HEK293 (cell line): ENCODE results near the gene TSC2.

Experiments used
- BCL11B ChIP-seq: fragments of 450-650 bp; formaldehyde crosslinking; IDR thresholded peaks from 2 replicates; pipeline ENCODE4 v1.5.1; 2016; ENCODE audit warnings: low read depth, missing biosample characterization, missing genetic modification characterization
- GFI1B ChIP-seq: fragments of 450-650 bp; formaldehyde crosslinking; IDR thresholded peaks from 2 replicates; pipeline ENCODE4 v1.5.1; 2016; ENCODE audit warnings: missing biosample characterization, missing genetic modification characterization
- SALL2 ChIP-seq: fragments of 450-650 bp; formaldehyde crosslinking; IDR thresholded peaks from 2 replicates; pipeline ENCODE4 v1.5.0; 2017; ENCODE audit warnings: missing biosample characterization, mild to moderate bottlenecking, missing genetic modification characterization, borderline replicate concordance
- SP3 ChIP-seq: fragments of 450-650 bp; formaldehyde crosslinking; IDR thresholded peaks from 2 replicates; pipeline ENCODE4 v1.5.1; 2016; ENCODE audit warnings: missing biosample characterization, missing genetic modification characterization
- WT1 ChIP-seq: fragments of 450-650 bp; formaldehyde crosslinking; IDR thresholded peaks from 2 replicates; pipeline ENCODE4 v1.5.1; 2016; ENCODE audit warnings: missing biosample characterization, missing genetic modification characterization
- ZBTB1 ChIP-seq: fragments of 450-650 bp; formaldehyde crosslinking; IDR thresholded peaks from 2 replicates; pipeline ENCODE4 v1.5.1; 2016; ENCODE audit warnings: missing biosample characterization, missing genetic modification characterization
- ZEB2 ChIP-seq: fragments of 450-650 bp; formaldehyde crosslinking; IDR thresholded peaks from 2 replicates; pipeline ENCODE4 v1.5.1; 2016; ENCODE audit warnings: missing biosample characterization, missing genetic modification characterization
- ZNF10 ChIP-seq: fragments of 450-650 bp; formaldehyde crosslinking; IDR thresholded peaks from 2 replicates; pipeline ENCODE4 v1.5.1; 2017; ENCODE audit warnings: missing biosample characterization, missing genetic modification characterization
- ZNF132 ChIP-seq: fragments of 450-650 bp; formaldehyde crosslinking; IDR thresholded peaks from 2 replicates; pipeline ENCODE4 v1.5.1; 2017; ENCODE audit warnings: missing biosample characterization, missing genetic modification characterization, borderline replicate concordance
- ZNF140 ChIP-seq: fragments of 450-650 bp; formaldehyde crosslinking; IDR thresholded peaks from 2 replicates; pipeline ENCODE4 v1.5.1; 2016; ENCODE audit warnings: missing biosample characterization, missing genetic modification characterization
- ZNF155 ChIP-seq: fragments of 450-650 bp; formaldehyde crosslinking; IDR thresholded peaks from 2 replicates; pipeline ENCODE4 v1.5.1; 2016; ENCODE audit warnings: missing biosample characterization, missing genetic modification characterization
- ZNF157 ChIP-seq: fragments of 450-650 bp; formaldehyde crosslinking; IDR thresholded peaks from 2 replicates; pipeline ENCODE4 v1.5.1; 2016; ENCODE audit warnings: missing biosample characterization, missing genetic modification characterization
- ZNF175 ChIP-seq: fragments of 450-650 bp; formaldehyde crosslinking; IDR thresholded peaks from 2 replicates; pipeline ENCODE4 v1.5.1; 2016; ENCODE audit warnings: missing biosample characterization, missing genetic modification characterization
- ZNF19 ChIP-seq: fragments of 450-650 bp; formaldehyde crosslinking; IDR thresholded peaks from 2 replicates; pipeline ENCODE4; 2016; ENCODE audit warnings: missing biosample characterization, missing genetic modification characterization, low read depth
- ZNF223 ChIP-seq: fragments of 450-650 bp; formaldehyde crosslinking; IDR thresholded peaks from 2 replicates; pipeline ENCODE4 v1.5.1; 2016; ENCODE audit warnings: missing biosample characterization, missing genetic modification characterization
- ZNF239 ChIP-seq: fragments of 450-650 bp; formaldehyde crosslinking; IDR thresholded peaks from 2 replicates; pipeline ENCODE4 v1.5.1; 2016; ENCODE audit warnings: missing biosample characterization, missing genetic modification characterization
- ZNF24 ChIP-seq: fragments of 450-650 bp; formaldehyde crosslinking; IDR thresholded peaks from 2 replicates; pipeline ENCODE4 v1.5.1; 2016; ENCODE audit warnings: missing biosample characterization, missing genetic modification characterization
- ZNF404 ChIP-seq: fragments of 450-650 bp; formaldehyde crosslinking; IDR thresholded peaks from 2 replicates; pipeline ENCODE4 v1.5.1; 2017; ENCODE audit warnings: missing biosample characterization, missing genetic modification characterization
- ZNF423 ChIP-seq: fragments of 450-650 bp; formaldehyde crosslinking; IDR thresholded peaks from 2 replicates; pipeline ENCODE4 v1.5.1; 2016; ENCODE audit warnings: missing biosample characterization, missing genetic modification characterization
- ZNF548 ChIP-seq: fragments of 450-650 bp; formaldehyde crosslinking; IDR thresholded peaks from 2 replicates; pipeline ENCODE4 v1.5.1; 2016; ENCODE audit warnings: missing biosample characterization, missing genetic modification characterization
- ZNF560 ChIP-seq: fragments of 450-650 bp; formaldehyde crosslinking; IDR thresholded peaks from 2 replicates; pipeline ENCODE4 v1.5.1; 2017; ENCODE audit warnings: missing biosample characterization, missing genetic modification characterization, borderline replicate concordance
- ZNF626 ChIP-seq: fragments of 450-650 bp; sonication (Bioruptor Pico); formaldehyde crosslinking; IDR thresholded peaks from 2 replicates; pipeline ENCODE4 v1.5.1; 2018; ENCODE audit warnings: missing biosample characterization, missing genetic modification characterization, inconsistent platforms
- ZNF658 ChIP-seq: fragments of 450-650 bp; formaldehyde crosslinking; IDR thresholded peaks from 2 replicates; pipeline ENCODE4; 2016; ENCODE audit warnings: missing biosample characterization, missing genetic modification characterization
- ZNF76 ChIP-seq: fragments of 450-650 bp; formaldehyde crosslinking; IDR thresholded peaks from 2 replicates; pipeline ENCODE4; 2016; ENCODE audit warnings: low read depth, missing biosample characterization, missing genetic modification characterization, borderline replicate concordance
- ZNF791 ChIP-seq: fragments of 450-650 bp; formaldehyde crosslinking; IDR thresholded peaks from 2 replicates; pipeline ENCODE4 v1.5.1; 2016; ENCODE audit warnings: missing biosample characterization, missing genetic modification characterization
- TF ChIP-seq, protein P1 (sequence below): fragments of 450-650 bp; formaldehyde crosslinking; IDR thresholded peaks from 2 replicates; pipeline ENCODE4 v1.5.1; 2016; ENCODE audit warnings: missing biosample characterization, missing genetic modification characterization
- TF ChIP-seq, protein P2 (sequence below): fragments of 450-650 bp; formaldehyde crosslinking; IDR thresholded peaks from 2 replicates; pipeline ENCODE4 v1.5.1; 2016; ENCODE audit warnings: missing biosample characterization, missing genetic modification characterization, borderline replicate concordance
- TF ChIP-seq, protein P3 (sequence below): fragments of 450-650 bp; formaldehyde crosslinking; IDR thresholded peaks from 2 replicates; pipeline ENCODE4; 2016; ENCODE audit warnings: missing biosample characterization, missing genetic modification characterization
- TF ChIP-seq, protein P4 (sequence below): fragments of 450-650 bp; formaldehyde crosslinking; IDR thresholded peaks from 2 replicates; pipeline ENCODE4 v1.5.0; 2017; ENCODE audit warnings: missing biosample characterization, missing genetic modification characterization, borderline replicate concordance
- TF ChIP-seq, protein P5 (sequence below): fragments of 450-650 bp; formaldehyde crosslinking; IDR thresholded peaks from 2 replicates; pipeline ENCODE4 v1.5.1; 2016; ENCODE audit warnings: missing biosample characterization, missing genetic modification characterization

The TSC2 gene

DNA sequence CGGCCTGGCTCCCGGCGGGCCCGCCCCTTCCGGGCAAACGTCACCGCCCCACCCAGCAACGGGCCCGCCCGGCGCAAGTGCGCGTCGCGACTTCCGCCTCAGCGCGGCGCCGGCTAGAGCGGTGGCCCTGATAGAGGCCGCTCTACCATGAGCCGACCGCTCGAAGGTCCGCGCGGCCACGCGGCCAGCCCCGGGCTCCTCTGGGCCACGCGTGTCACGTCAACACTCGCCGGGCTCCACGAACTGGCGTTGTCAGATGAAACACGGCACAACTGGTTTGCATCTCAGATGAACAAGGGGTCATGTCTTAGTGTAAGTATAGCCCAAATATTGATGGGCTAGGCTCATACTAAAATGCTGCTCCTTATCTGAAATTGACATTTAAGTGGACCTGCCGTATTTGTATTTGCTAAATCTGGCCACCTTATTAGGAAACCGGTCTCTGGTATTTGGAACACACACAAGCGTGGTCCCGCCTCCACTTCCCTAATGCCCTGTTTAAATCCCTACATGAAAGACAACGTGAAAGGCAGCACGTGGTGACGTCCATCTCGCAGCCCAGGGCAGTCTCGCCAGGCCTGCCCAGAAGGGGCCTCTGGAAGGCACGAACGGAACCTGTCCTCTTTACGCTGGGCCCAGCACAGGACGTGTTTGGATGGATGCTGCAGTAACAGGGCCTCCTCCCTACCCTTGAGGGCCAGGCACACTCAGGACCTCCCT, 37.8 kb upstream of the TSC2 start, which contains the start of gene ZNF598 (continued):
- TF ChIP-seq, protein P1, sequence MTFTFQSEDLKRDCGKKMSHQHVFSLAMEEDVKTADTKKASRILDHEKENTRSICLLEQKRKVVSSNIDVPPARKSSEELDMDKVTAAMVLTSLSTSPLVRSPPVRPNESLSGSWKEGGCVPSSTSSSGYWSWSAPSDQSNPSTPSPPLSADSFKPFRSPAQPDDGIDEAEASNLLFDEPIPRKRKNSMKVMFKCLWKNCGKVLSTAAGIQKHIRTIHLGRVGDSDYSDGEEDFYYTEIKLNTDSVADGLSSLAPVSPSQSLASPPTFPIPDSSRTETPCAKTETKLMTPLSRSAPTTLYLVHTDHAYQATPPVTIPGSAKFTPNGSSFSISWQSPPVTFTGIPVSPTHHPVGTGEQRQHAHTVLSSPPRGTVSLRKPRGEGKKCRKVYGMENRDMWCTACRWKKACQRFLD (tag by site-specific recombination) = no peak
- TF ChIP-seq ZNF626 (tag by site-specific recombination) (no peak), ZNF239 (tag by site-specific recombination) (no peak), ZNF791 (tag by site-specific recombination) (no peak), ZNF140 (tag by site-specific recombination) (no peak), ZNF423 (tag by site-specific recombination) (no peak), ZNF10 (no peak), ZNF24 (tag by site-specific recombination) (peak; percentile 74; the same call in 1 of the 2 replicates), ZNF155 (tag by site-specific recombination) (no peak), WT1 (no peak; the same call in 1 of the 2 replicates), ZNF175 (tag by site-specific recombination) (no peak), SALL2 (no peak), ZBTB1 (tag by site-specific recombination) (no peak), ZNF19 (tag by site-specific recombination) (no peak), BCL11B (tag by site-specific recombination) (0 out of 2 replicates have a peak, but pooled peaks have one; percentile 12), ZNF404 (0 out of 2 replicates have a peak, but pooled peaks have one; percentile 7), ZNF560 (no peak), ZNF548 (no peak), ZNF157 (tag by site-specific recombination) (no peak), ZNF658 (tag by site-specific recombination) (no peak), ZNF223 (tag by site-specific recombination) (no peak), GFI1B (tag by site-specific recombination) (no peak), SP3 (peak; percentile 62), ZEB2 (tag by site-specific recombination) (peak; percentile 76), ZNF132 (tag by site-specific recombination) (no peak), ZNF76 (tag by site-specific recombination) (peak; percentile 74)
- TF ChIP-seq, protein P2, sequence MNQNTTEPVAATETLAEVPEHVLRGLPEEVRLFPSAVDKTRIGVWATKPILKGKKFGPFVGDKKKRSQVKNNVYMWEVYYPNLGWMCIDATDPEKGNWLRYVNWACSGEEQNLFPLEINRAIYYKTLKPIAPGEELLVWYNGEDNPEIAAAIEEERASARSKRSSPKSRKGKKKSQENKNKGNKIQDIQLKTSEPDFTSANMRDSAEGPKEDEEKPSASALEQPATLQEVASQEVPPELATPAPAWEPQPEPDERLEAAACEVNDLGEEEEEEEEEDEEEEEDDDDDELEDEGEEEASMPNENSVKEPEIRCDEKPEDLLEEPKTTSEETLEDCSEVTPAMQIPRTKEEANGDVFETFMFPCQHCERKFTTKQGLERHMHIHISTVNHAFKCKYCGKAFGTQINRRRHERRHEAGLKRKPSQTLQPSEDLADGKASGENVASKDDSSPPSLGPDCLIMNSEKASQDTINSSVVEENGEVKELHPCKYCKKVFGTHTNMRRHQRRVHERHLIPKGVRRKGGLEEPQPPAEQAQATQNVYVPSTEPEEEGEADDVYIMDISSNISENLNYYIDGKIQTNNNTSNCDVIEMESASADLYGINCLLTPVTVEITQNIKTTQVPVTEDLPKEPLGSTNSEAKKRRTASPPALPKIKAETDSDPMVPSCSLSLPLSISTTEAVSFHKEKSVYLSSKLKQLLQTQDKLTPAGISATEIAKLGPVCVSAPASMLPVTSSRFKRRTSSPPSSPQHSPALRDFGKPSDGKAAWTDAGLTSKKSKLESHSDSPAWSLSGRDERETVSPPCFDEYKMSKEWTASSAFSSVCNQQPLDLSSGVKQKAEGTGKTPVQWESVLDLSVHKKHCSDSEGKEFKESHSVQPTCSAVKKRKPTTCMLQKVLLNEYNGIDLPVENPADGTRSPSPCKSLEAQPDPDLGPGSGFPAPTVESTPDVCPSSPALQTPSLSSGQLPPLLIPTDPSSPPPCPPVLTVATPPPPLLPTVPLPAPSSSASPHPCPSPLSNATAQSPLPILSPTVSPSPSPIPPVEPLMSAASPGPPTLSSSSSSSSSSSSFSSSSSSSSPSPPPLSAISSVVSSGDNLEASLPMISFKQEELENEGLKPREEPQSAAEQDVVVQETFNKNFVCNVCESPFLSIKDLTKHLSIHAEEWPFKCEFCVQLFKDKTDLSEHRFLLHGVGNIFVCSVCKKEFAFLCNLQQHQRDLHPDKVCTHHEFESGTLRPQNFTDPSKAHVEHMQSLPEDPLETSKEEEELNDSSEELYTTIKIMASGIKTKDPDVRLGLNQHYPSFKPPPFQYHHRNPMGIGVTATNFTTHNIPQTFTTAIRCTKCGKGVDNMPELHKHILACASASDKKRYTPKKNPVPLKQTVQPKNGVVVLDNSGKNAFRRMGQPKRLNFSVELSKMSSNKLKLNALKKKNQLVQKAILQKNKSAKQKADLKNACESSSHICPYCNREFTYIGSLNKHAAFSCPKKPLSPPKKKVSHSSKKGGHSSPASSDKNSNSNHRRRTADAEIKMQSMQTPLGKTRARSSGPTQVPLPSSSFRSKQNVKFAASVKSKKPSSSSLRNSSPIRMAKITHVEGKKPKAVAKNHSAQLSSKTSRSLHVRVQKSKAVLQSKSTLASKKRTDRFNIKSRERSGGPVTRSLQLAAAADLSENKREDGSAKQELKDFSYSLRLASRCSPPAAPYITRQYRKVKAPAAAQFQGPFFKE = no peak
- TF ChIP-seq, protein P3, sequence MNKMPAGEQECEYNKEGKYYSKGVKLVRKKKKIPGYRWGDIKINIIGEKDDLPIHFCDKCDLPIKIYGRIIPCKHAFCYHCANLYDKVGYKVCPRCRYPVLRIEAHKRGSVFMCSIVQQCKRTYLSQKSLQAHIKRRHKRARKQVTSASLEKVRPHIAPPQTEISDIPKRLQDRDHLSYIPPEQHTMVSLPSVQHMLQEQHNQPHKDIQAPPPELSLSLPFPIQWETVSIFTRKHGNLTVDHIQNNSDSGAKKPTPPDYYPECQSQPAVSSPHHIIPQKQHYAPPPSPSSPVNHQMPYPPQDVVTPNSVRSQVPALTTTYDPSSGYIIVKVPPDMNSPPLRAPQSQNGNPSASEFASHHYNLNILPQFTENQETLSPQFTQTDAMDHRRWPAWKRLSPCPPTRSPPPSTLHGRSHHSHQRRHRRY (tag by site-specific recombination) = no peak
- TF ChIP-seq, protein P4, sequence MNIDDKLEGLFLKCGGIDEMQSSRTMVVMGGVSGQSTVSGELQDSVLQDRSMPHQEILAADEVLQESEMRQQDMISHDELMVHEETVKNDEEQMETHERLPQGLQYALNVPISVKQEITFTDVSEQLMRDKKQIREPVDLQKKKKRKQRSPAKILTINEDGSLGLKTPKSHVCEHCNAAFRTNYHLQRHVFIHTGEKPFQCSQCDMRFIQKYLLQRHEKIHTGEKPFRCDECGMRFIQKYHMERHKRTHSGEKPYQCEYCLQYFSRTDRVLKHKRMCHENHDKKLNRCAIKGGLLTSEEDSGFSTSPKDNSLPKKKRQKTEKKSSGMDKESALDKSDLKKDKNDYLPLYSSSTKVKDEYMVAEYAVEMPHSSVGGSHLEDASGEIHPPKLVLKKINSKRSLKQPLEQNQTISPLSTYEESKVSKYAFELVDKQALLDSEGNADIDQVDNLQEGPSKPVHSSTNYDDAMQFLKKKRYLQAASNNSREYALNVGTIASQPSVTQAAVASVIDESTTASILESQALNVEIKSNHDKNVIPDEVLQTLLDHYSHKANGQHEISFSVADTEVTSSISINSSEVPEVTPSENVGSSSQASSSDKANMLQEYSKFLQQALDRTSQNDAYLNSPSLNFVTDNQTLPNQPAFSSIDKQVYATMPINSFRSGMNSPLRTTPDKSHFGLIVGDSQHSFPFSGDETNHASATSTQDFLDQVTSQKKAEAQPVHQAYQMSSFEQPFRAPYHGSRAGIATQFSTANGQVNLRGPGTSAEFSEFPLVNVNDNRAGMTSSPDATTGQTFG (tag by site-specific recombination) = no peak
- TF ChIP-seq, protein P5, sequence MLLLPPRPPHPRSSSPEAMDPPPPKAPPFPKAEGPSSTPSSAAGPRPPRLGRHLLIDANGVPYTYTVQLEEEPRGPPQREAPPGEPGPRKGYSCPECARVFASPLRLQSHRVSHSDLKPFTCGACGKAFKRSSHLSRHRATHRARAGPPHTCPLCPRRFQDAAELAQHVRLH (tag by site-specific recombination) = peak; percentile 76; the same call in 1 of the 2 replicates
